Lung (tissue), 12 donors: ENCODE data around the gene PLEK. TPM values are rescaled to one million over a fixed set of nuclear protein-coding genes. Genes with fewer than 3 reads are reported as not detected.
"Not testable (repeated sequence)": the region's sequence is repeated elsewhere in the genome, so short reads cannot be mapped to it uniquely, and the experiment has no call there.

ENCODE experiments used
- ATAC-seq: fragments of 200-7000 bp; cut with Tn5 transposase; one replicate; pipeline ENCODE4 v1.9.1; 2020; ENCODE audit warnings: moderate number of reproducible peaks; ENCODE audit not compliant: insufficient read depth, low FRiP score
- DNase-seq, 3 donors: peaks; one replicate each; pipeline ENCODE4 v3.0.0-alpha.2; 2013 to 2017
- H3K27ac ChIP-seq, 2 donors: one replicate each; pipeline ENCODE4 v1.5.1; 2013; ENCODE audit warnings: mild to moderate bottlenecking in 2 of 2, moderate library complexity in 2 of 2, control low read depth in 1 of 2, inconsistent platforms in 1 of 2, low read depth in 1 of 2, low read length in 1 of 2
- H3K27me3 ChIP-seq, 3 donors: one replicate each; pipeline ENCODE4 v1.5.1; 2013; ENCODE audit warnings: low read length in 2 of 3; ENCODE audit not compliant: control insufficient read depth in 3 of 3, insufficient read depth in 3 of 3
- H3K36me3 ChIP-seq, 4 donors: one replicate each; pipeline ENCODE4 v1.5.1; 2013; ENCODE audit warnings: low read length in 4 of 4, mild to moderate bottlenecking in 1 of 4, moderate library complexity in 1 of 4; ENCODE audit not compliant: control insufficient read depth in 4 of 4, insufficient read depth in 4 of 4
- H3K4me1 ChIP-seq, 5 donors: one replicate each; pipeline ENCODE4 v1.5.1; 2013; ENCODE audit warnings: low read length in 5 of 5, mild to moderate bottlenecking in 2 of 5, moderate library complexity in 1 of 5; ENCODE audit not compliant: control insufficient read depth in 5 of 5, insufficient read depth in 5 of 5
- H3K4me3 ChIP-seq: one replicate; pipeline ENCODE4 v1.5.1; 2013; ENCODE audit warnings: mild to moderate bottlenecking, control low read depth, moderate library complexity
- H3K9ac ChIP-seq, 2 donors: one replicate each; pipeline ENCODE4 v1.5.1; 2013; ENCODE audit warnings: low read length in 2 of 2, control low read depth in 1 of 2; ENCODE audit not compliant: insufficient read depth in 1 of 2
- H3K9me3 ChIP-seq, 4 donors: one replicate each; pipeline ENCODE4 v1.5.1; 2013; ENCODE audit warnings: low read length in 3 of 4, mild to moderate bottlenecking in 1 of 4, moderate library complexity in 1 of 4; ENCODE audit not compliant: control insufficient read depth in 4 of 4, insufficient read depth in 3 of 4
- WGBS, 2 donors: extraction: QIAGEN DNeasy Blood & Tissue Kit; methylation state at CpG; one replicate each; pipeline ENCODE4 v1.1.7; 2013; 5-methylcytosine and 5-hydroxymethylcytosine counted together
- polyA plus RNA-seq, 2 donors: library from polyadenylated mRNA; stranded (reverse); fragments of 200-250 nt; gene quantifications; one replicate each; pipeline ENCODE4 v1.2.1, GENCODE V29; 2013
- total RNA-seq, 2 donors: library from RNA; depleted of rRNA in 1 of 2; stranded (reverse); fragments of >200 nt in 1 of 2; gene quantifications; one replicate each; pipeline ENCODE4 v1.2.1, GENCODE V29; 2014 to 2021
- TF ChIP-seq, protein P1 (sequence below): IDR thresholded peaks from 2 replicates; pipeline ENCODE4 v1.5.1; 2012; ENCODE audit warnings: mild to moderate bottlenecking; ENCODE audit errors: control extremely low read depth, extremely low read depth
- donor health status: control.
- donor health status: control.
- donor health status: Bipolar disorder and iron deficiency.
- donor health status: healthy.
- donor health status: DM: yes; HTN: yes; CAD: no.

Gene PLEK
- total and polyA plus RNA-seq, 4 donors = 8.2 to 181 (median 27.4) TPM

DNA sequence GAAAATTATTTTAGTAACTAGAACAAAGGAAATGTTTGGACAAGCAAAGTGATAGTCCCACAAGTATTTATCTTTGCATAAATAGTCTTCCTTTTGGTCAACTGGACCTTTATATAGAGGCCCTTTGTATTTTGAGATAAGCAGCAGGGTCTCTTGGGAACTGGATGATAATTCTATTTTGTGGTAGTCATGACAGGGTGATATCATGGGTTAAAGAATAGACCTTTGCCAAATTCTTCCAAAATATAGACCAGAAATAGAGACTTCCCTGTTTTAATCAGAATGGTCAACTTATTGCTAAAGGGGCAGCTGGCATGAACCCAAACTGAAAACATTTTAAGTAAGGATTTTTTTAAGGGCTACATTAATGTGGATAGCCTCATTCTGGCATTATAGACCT, 10.5 kb downstream of the PLEK start:
- Histone ChIP-seq H3K27ac (no peak overlapping the region), H3K4me1 (no peaks in the 10 kb centered on the region), H3K27me3 (no peaks in the 10 kb centered on the region), H3K36me3 (no peaks in the 10 kb centered on the region), H3K4me3 (no peak overlapping the region), H3K9me3 (no peaks in the 10 kb centered on the region), H3K9ac (no peak overlapping the region)
- no peak for ATAC-seq
- no peak for DNase-seq
- TF ChIP-seq, protein P1, sequence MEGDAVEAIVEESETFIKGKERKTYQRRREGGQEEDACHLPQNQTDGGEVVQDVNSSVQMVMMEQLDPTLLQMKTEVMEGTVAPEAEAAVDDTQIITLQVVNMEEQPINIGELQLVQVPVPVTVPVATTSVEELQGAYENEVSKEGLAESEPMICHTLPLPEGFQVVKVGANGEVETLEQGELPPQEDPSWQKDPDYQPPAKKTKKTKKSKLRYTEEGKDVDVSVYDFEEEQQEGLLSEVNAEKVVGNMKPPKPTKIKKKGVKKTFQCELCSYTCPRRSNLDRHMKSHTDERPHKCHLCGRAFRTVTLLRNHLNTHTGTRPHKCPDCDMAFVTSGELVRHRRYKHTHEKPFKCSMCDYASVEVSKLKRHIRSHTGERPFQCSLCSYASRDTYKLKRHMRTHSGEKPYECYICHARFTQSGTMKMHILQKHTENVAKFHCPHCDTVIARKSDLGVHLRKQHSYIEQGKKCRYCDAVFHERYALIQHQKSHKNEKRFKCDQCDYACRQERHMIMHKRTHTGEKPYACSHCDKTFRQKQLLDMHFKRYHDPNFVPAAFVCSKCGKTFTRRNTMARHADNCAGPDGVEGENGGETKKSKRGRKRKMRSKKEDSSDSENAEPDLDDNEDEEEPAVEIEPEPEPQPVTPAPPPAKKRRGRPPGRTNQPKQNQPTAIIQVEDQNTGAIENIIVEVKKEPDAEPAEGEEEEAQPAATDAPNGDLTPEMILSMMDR = no peak

- Histone ChIP-seq H3K27ac (no peak overlapping the region), H3K9me3 (no peaks in the 10 kb centered on the region), H3K27me3 (no peaks in the 10 kb centered on the region), H3K36me3 (no peaks in the 10 kb centered on the region), H3K9ac (no peak overlapping the region), H3K4me1 (no peaks in the 10 kb centered on the region), H3K4me3 (no peak overlapping the region)
- WGBS, 2 donors = 51 to 76% methylated on average over 3 of the region's 3 CpGs
- no peak for ATAC-seq
- DNase-seq = no peak
- TF ChIP-seq, protein P1 = no peak
Measured at GRCh38 chr2:68377137-68377780, 12.2 kb downstream of the PLEK start.

DNA sequence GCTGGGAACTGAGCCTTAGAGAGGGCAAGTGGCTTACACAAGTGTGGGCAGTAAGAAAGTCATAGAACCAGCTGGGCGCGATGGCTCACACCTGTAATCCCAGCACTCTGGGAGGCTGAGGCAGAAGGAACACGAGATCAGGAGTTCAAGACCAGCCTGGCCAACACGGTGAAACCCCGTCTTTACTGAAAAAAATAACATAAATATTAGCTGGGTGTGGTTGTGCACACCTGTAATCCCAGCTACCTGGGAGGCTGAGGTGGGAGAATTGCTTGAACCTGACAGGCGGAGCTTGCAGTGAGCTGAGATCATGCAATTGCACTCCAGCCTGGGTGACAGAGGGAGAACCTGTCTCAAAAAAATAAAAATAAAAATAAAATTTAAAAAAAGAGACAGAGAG, 13.7 kb downstream of the PLEK start:
- H3K36me3 ChIP-seq, ATAC-seq, H3K4me1 ChIP-seq, H3K27me3 ChIP-seq, H3K4me3 ChIP-seq, H3K9me3 ChIP-seq, H3K9ac ChIP-seq, H3K27ac ChIP-seq, DNase-seq: not testable (repeated sequence)
- 88 to 89% methylated on average over 6 of the region's 6 CpGs for WGBS, 2 donors

GRCh38 chr2:68379184-68379708, 14.2 kb downstream of the PLEK start:
- DNase-seq = no peak
- WGBS, 2 donors = 66 to 71% methylated on average over 4 of the region's 4 CpGs
- H3K27me3 ChIP-seq = no peaks in the 10 kb centered on the region
- no peaks in the 10 kb centered on the region for H3K4me1 ChIP-seq
- H3K27ac ChIP-seq = no peak overlapping the region
- TF ChIP-seq, protein P1 = no peak
- H3K4me3 ChIP-seq = no peak overlapping the region
- no peak for ATAC-seq
- H3K36me3 ChIP-seq = no peaks in the 10 kb centered on the region
- no peaks in the 10 kb centered on the region for H3K9me3 ChIP-seq
- H3K9ac ChIP-seq = no peak overlapping the region
